Natural killer cell treated with Interleukin-12 subunit alpha and Interleukin-12 subunit beta and Interleukin-15 and Interleukin-18, amount 100 ng/mL, for 72 hours (primary cell): ENCODE results near the gene PHLDA1. TPM values are rescaled to one million over a fixed set of nuclear protein-coding genes. Genes with fewer than 3 reads are reported as not detected.
A peak's percentile ranks its signal among the peaks of the same experiment; 100 is the strongest.

ENCODE experiments used
- ATAC-seq, 2 donors: fragments of 150-1000 bp; cut with Tn5 transposase in 1 of 2; sonication (Bioruptor Pico), chemical (Tn5 transposase) in 1 of 2; 2 replicates each; pipeline ENCODE4 v1.10.0; 2021
- DNase-seq: peaks from one replicate; pipeline ENCODE4 v3.0.0; 2022; ENCODE audit warnings: low spot score
- H3K27ac Mint-ChIP-seq, 2 donors: 1 replicate in 1 of 2; 2 replicates in 1 of 2; pipeline ENCODE4 v1.8.0; 2022; ENCODE audit warnings: mixed read lengths in 2 of 2, mild to moderate bottlenecking in 1 of 2, moderate library complexity in 1 of 2
- H3K27me3 Mint-ChIP-seq, 2 donors: 1 replicate in 1 of 2; 2 replicates in 1 of 2; pipeline ENCODE4 v1.8.0; 2022; ENCODE audit warnings: mixed read lengths in 2 of 2
- H3K36me3 Mint-ChIP-seq: one replicate; pipeline ENCODE4 v1.8.0; 2022; ENCODE audit warnings: mixed read lengths
- H3K4me1 Mint-ChIP-seq, 2 donors: 1 replicate in 1 of 2; 2 replicates in 1 of 2; pipeline ENCODE4 v1.8.0; 2022; ENCODE audit warnings: low read depth in 2 of 2, mixed read lengths in 2 of 2, mild to moderate bottlenecking in 1 of 2
- H3K4me3 Mint-ChIP-seq: one replicate; pipeline ENCODE4 v1.8.0; 2022; ENCODE audit warnings: mixed read lengths
- H3K9me3 Mint-ChIP-seq: 2 replicates; pipeline ENCODE4 v1.8.0; 2022; ENCODE audit warnings: mixed read lengths
- total RNA-seq, 2 donors: library from RNA; stranded (reverse); gene quantifications; one replicate each; pipeline ENCODE4 v1.2.3, GENCODE V29; 2022

PHLDA1 gene
- total RNA-seq, 2 donors from 2014 or later: 62.0 to 153 TPM

GRCh38 chr12:76020731-76021672, 10.6 kb downstream of the PHLDA1 start:
- Mint-ChIP-seq H3K4me1 (peaks cover 48 to 57% of the 10 kb centered on the region in 2 donors), H3K4me3 (peak overlapping the region; percentile 83), H3K27ac (peak overlapping the region; percentile 100), H3K27me3 (no peaks in the 10 kb centered on the region), H3K36me3 (no peaks in the 10 kb centered on the region), H3K9me3 (no peaks in the 10 kb centered on the region)
- peak; percentile 85 for DNase-seq
- ATAC-seq: peak; percentile 87 to 89

GRCh38 chr12:76020281-76020680, 11.3 kb downstream of the PHLDA1 start:
- peak; percentile 94 for DNase-seq
- H3K27me3 Mint-ChIP-seq: no peaks in the 10 kb centered on the region
- H3K36me3 Mint-ChIP-seq: no peaks in the 10 kb centered on the region
- H3K4me1 Mint-ChIP-seq: peaks cover 45 to 57% of the 10 kb centered on the region in 2 donors
- H3K4me3 Mint-ChIP-seq: peak overlapping the region; percentile 83
- no peaks in the 10 kb centered on the region for H3K9me3 Mint-ChIP-seq
- ATAC-seq: peak; percentile 93
- peak overlapping the region; percentile 100 for H3K27ac Mint-ChIP-seq

GRCh38 chr12:76018672-76019071, 12.9 kb downstream of the PHLDA1 start:
- no peaks in the 10 kb centered on the region for H3K36me3 Mint-ChIP-seq
- peak overlapping the region; percentile 100 for H3K27ac Mint-ChIP-seq
- no peaks in the 10 kb centered on the region for H3K9me3 Mint-ChIP-seq
- no peak for ATAC-seq
- no peaks in the 10 kb centered on the region for H3K27me3 Mint-ChIP-seq
- H3K4me1 Mint-ChIP-seq: peaks cover 43 to 50% of the 10 kb centered on the region in 2 donors
- H3K4me3 Mint-ChIP-seq: peak overlapping the region; percentile 40
- no peak for DNase-seq

- Mint-ChIP-seq H3K36me3 (no peaks in the 10 kb centered on the region), H3K27me3 (no peaks in the 10 kb centered on the region), H3K4me3 (peak overlapping the region; percentile 40), H3K9me3 (no peaks in the 10 kb centered on the region), H3K27ac (peak overlapping the region; percentile 100), H3K4me1 (peaks cover 41 to 50% of the 10 kb centered on the region in 2 donors)
- ATAC-seq: no peak
- DNase-seq: no peak
Measured at GRCh38 chr12:76018111-76018510, 13.5 kb downstream of the PHLDA1 start.

GRCh38 chr12:76014007-76014406, 17.6 kb downstream of the PHLDA1 start:
- H3K4me1 Mint-ChIP-seq: peaks cover 20% of the 10 kb centered on the region in 2 donors
- H3K4me3 Mint-ChIP-seq: no peak overlapping the region
- no peaks in the 10 kb centered on the region for H3K36me3 Mint-ChIP-seq
- no peaks in the 10 kb centered on the region for H3K9me3 Mint-ChIP-seq
- H3K27me3 Mint-ChIP-seq: no peaks in the 10 kb centered on the region
- ATAC-seq (no peak), DNase-seq (no peak)
- H3K27ac Mint-ChIP-seq: peak overlapping the region in 1 of 2 donors; percentile 64

- Mint-ChIP-seq H3K27me3 (no peaks in the 10 kb centered on the region), H3K27ac (peak overlapping the region in 1 of 2 donors; percentile 64), H3K4me3 (no peak overlapping the region), H3K9me3 (no peaks in the 10 kb centered on the region), H3K36me3 (no peaks in the 10 kb centered on the region), H3K4me1 (peaks cover 16 to 17% of the 10 kb centered on the region in 2 donors)
- ATAC-seq (no peak), DNase-seq (no peak)
Measured at GRCh38 chr12:76013603-76014002, 18.0 kb downstream of the PHLDA1 start.

- peak overlapping the region in 1 of 2 donors; percentile 72 for H3K27ac Mint-ChIP-seq
- no peak overlapping the region for H3K4me3 Mint-ChIP-seq
- peaks cover 10% of the 10 kb centered on the region in 2 donors for H3K4me1 Mint-ChIP-seq
- peak in 1 of 2 donors; percentile 8 for ATAC-seq
- DNase-seq: no peak
- peaks cover 0 to 1% of the 10 kb centered on the region in 2 donors for H3K27me3 Mint-ChIP-seq
- H3K36me3 Mint-ChIP-seq: no peaks in the 10 kb centered on the region
- no peaks in the 10 kb centered on the region for H3K9me3 Mint-ChIP-seq
Measured at GRCh38 chr12:76012644-76013043, 18.9 kb downstream of the PHLDA1 start.

- peak overlapping the region in 1 of 2 donors; percentile 72 for H3K27ac Mint-ChIP-seq
- ATAC-seq (no peak), DNase-seq (no peak)
- H3K36me3 Mint-ChIP-seq: no peaks in the 10 kb centered on the region
- no peaks in the 10 kb centered on the region for H3K9me3 Mint-ChIP-seq
- peaks cover 9 to 12% of the 10 kb centered on the region in 2 donors for H3K4me1 Mint-ChIP-seq
- H3K27me3 Mint-ChIP-seq: peaks cover 0 to 7% of the 10 kb centered on the region in 2 donors
- no peak overlapping the region for H3K4me3 Mint-ChIP-seq
Measured at GRCh38 chr12:76010732-76011458, 20.7 kb downstream of the PHLDA1 start.

- DNase-seq (no peak), ATAC-seq (no peak)
- no peaks in the 10 kb centered on the region for H3K36me3 Mint-ChIP-seq
- peaks cover 4% of the 10 kb centered on the region for H3K9me3 Mint-ChIP-seq
- no peak overlapping the region for H3K27ac Mint-ChIP-seq
- peaks cover 0 to 11% of the 10 kb centered on the region in 2 donors for H3K4me1 Mint-ChIP-seq
- H3K27me3 Mint-ChIP-seq: peaks cover 0 to 7% of the 10 kb centered on the region in 2 donors
- no peak overlapping the region for H3K4me3 Mint-ChIP-seq
Measured at GRCh38 chr12:76008428-76008827, 23.1 kb downstream of the PHLDA1 start.

GRCh38 chr12:76007640-76008039, 23.9 kb downstream of the PHLDA1 start:
- no peak overlapping the region for H3K4me3 Mint-ChIP-seq
- H3K4me1 Mint-ChIP-seq: peaks cover 0 to 11% of the 10 kb centered on the region in 2 donors
- ATAC-seq: no peak
- H3K9me3 Mint-ChIP-seq: peaks cover 4% of the 10 kb centered on the region
- DNase-seq: no peak
- peaks cover 0 to 7% of the 10 kb centered on the region in 2 donors for H3K27me3 Mint-ChIP-seq
- no peaks in the 10 kb centered on the region for H3K36me3 Mint-ChIP-seq
- no peak overlapping the region for H3K27ac Mint-ChIP-seq

- peaks cover 4% of the 10 kb centered on the region for H3K9me3 Mint-ChIP-seq
- DNase-seq (no peak), ATAC-seq (no peak)
- peaks cover 0 to 6% of the 10 kb centered on the region in 2 donors for H3K4me1 Mint-ChIP-seq
- H3K27ac Mint-ChIP-seq: no peak overlapping the region
- peaks cover 0 to 7% of the 10 kb centered on the region in 2 donors for H3K27me3 Mint-ChIP-seq
- H3K36me3 Mint-ChIP-seq: no peaks in the 10 kb centered on the region
- H3K4me3 Mint-ChIP-seq: no peak overlapping the region
Measured at GRCh38 chr12:76006028-76006925, 25.3 kb downstream of the PHLDA1 start.

GRCh38 chr12:76003355-76003638, 28.3 kb downstream of the PHLDA1 start:
- peaks cover 0 to 7% of the 10 kb centered on the region in 2 donors for H3K27me3 Mint-ChIP-seq
- H3K4me1 Mint-ChIP-seq: peaks cover 8 to 16% of the 10 kb centered on the region in 2 donors
- no peak overlapping the region for H3K4me3 Mint-ChIP-seq
- H3K36me3 Mint-ChIP-seq: no peaks in the 10 kb centered on the region
- ATAC-seq (no peak), DNase-seq (no peak)
- H3K9me3 Mint-ChIP-seq: peaks cover 4% of the 10 kb centered on the region
- no peak overlapping the region for H3K27ac Mint-ChIP-seq
